Fibroblast of pulmonary artery (primary cell): ENCODE data around the gene IFNLR1.

Experiments used
- DNase-seq: peaks from one replicate; pipeline ENCODE4 v3.0.0-alpha.2; 2010; ENCODE audit warnings: low read depth
- H3K4me3 ChIP-seq: replicated peaks from 2 replicates; pipeline ENCODE4 v1.5.1; 2011; ENCODE audit warnings: low read depth, mild to moderate bottlenecking, control low read depth, low read length, moderate library complexity
- CTCF ChIP-seq: IDR thresholded peaks from 2 replicates; pipeline ENCODE4 v1.5.1; 2011; ENCODE audit warnings: mild to moderate bottlenecking, control low read depth, low read length, inconsistent platforms; ENCODE audit errors: missing control alignments

Gene IFNLR1

GRCh38 chr1:24134376-24134775, 52.7 kb downstream of the IFNLR1 start:
- no peak overlapping the region for H3K4me3 ChIP-seq
- TF ChIP-seq CTCF = no peak
- DNase-seq = no peak

- TF ChIP-seq CTCF = no peak
- no peak for DNase-seq
- no peak overlapping the region for H3K4me3 ChIP-seq
These were observed 53.3 kb downstream of the IFNLR1 start for GRCh38 chr1:24133819-24134218.

GRCh38 chr1:24130385-24130784, 56.7 kb downstream of the IFNLR1 start:
- DNase-seq = no peak
- H3K4me3 ChIP-seq = no peak overlapping the region
- no peak for TF ChIP-seq CTCF

- TF ChIP-seq CTCF = no peak
- no peak overlapping the region for H3K4me3 ChIP-seq
- DNase-seq = no peak
These were observed 59.2 kb downstream of the IFNLR1 start for GRCh38 chr1:24127801-24128363.

GRCh38 chr1:24127134-24127800, 59.8 kb downstream of the IFNLR1 start:
- no peak for TF ChIP-seq CTCF
- no peak overlapping the region for H3K4me3 ChIP-seq
- DNase-seq = no peak

GRCh38 chr1:24126672-24127023, 60.4 kb downstream of the IFNLR1 start:
- DNase-seq = no peak
- H3K4me3 ChIP-seq = no peak overlapping the region

More at GRCh38 chr1:24126672-24127023, 60.4 kb downstream of the IFNLR1 start:
- no peak for TF ChIP-seq CTCF
